ENCODE measurements around the gene STRBP. TPM values are rescaled to one million over a fixed set of nuclear protein-coding genes. Genes with fewer than 3 reads are reported as not detected.

The STRBP gene
- total RNA-seq, 1 experiment from 2014 or later, result 74.0 TPM

DNA sequence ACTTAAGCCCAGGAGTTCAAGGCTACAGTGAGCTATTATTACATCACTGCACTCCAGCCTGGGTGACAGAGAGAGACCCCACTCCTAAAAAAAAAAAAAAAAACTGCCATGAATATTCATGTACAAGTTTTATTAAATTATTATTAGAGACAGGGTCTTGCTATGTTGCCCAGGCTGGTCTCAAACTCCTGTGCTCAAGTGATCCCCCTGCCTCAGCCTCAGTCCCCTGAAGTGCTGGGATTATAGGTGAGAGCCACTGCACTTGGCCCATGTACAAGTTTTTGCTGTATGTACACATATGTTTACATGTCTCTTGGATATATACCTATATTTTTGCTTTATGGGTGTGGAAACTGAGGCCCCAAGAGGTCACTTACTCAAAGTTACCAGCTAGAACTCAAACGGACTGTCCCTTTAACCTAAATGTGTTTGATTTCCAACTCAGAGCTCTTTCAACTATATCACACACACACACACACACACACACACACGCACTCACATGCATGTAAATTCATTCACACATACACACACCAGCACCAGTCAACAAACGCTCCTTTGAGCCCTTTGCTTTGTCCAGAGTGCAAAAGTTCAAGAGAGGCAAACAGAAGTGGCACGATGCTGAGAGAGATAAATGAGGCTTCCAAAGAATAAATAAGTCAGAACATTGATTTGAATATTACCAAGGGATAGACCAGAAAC, 42.3 kb upstream of the STRBP start:
- WGBS (ENCODE audit: extremely low coverage, insufficient read length, low lambda C conversion rate), result no CpG with 5 or more reads among the region's 4 CpGs
- H3K4me2 ChIP-seq (ENCODE audit: insufficient read depth, insufficient read length, low read length), result no peak overlapping the region
- no peak overlapping the region for H2BK12ac ChIP-seq (ENCODE audit: insufficient read length, low read depth, low read length)
- H4K91ac ChIP-seq (ENCODE audit: insufficient read length, low read depth, low read length), result no peak overlapping the region
- H3K23me2 ChIP-seq (ENCODE audit: insufficient read length, low read depth, low read length, poor library complexity, severe bottlenecking), result no peaks in the 10 kb centered on the region
- H4K5ac ChIP-seq (ENCODE audit: insufficient read length, low read depth, low read length), result no peak overlapping the region
- no peak overlapping the region for H4K8ac ChIP-seq (replicated peaks; ENCODE audit: insufficient read length, low read depth, low read length)
- no peak overlapping the region for H3K27ac Mint-ChIP-seq
- H3K9me3 Mint-ChIP-seq, result no peaks in the 10 kb centered on the region
- no peaks in the 10 kb centered on the region for H3K9me3 ChIP-seq (ENCODE audit: control insufficient read depth, low read depth, low read length)
- H2BK15ac ChIP-seq (ENCODE audit: low read depth, low read length), result no peak overlapping the region
- H2AK5ac ChIP-seq (ENCODE audit: insufficient read length, low read length), result no peak overlapping the region
- H3K9ac ChIP-seq (ENCODE audit: extremely low read depth, insufficient read length, low read length), result no peak overlapping the region
- no peak overlapping the region for H3K18ac ChIP-seq (ENCODE audit: insufficient read length, low read depth, low read length)
- DNase-seq, result no peak
- no peak overlapping the region for H3K4ac ChIP-seq (ENCODE audit: low read depth, low read length)
- H3K56ac ChIP-seq (ENCODE audit: insufficient read length, low read depth, low read length), result no peak overlapping the region
- H3K4me3 Mint-ChIP-seq, result no peak overlapping the region
- no peak overlapping the region for H3K14ac ChIP-seq (ENCODE audit: insufficient read depth, low read length)
- H2BK120ac ChIP-seq (ENCODE audit: low read depth, low read length, poor library complexity, severe bottlenecking), result no peak overlapping the region
- no peak overlapping the region for H2BK20ac ChIP-seq (ENCODE audit: low read depth, low read length, poor library complexity, severe bottlenecking)
- no peaks in the 10 kb centered on the region for H3K27me3 ChIP-seq (ENCODE audit: insufficient read depth, low read length)
- no peak overlapping the region for H3K27ac ChIP-seq (ENCODE audit: insufficient read length, low read depth, low read length)
- peaks cover 2 to 7% of the 10 kb centered on the region in 2 experiments; a peak in 2 of 4 replicates for H3K4me1 Mint-ChIP-seq
- no peaks in the 10 kb centered on the region for H4K20me1 ChIP-seq (ENCODE audit: control insufficient read depth, insufficient read depth, insufficient read length)
- no peak overlapping the region for H3K23ac ChIP-seq (ENCODE audit: insufficient read length, low read depth, low read length)
- H3T11ph ChIP-seq (ENCODE audit: low read length), result no peak overlapping the region
- no peaks in the 10 kb centered on the region for H3K4me1 ChIP-seq (ENCODE audit: insufficient read depth, low read length)
- H3K27me3 Mint-ChIP-seq (ENCODE audit: low read depth), result peaks cover 2% of the 10 kb centered on the region; the same call in 1 of the 2 replicates
- H2AFZ ChIP-seq (ENCODE audit: low read length), result no peak overlapping the region
- no peaks in the 10 kb centered on the region for H3K79me1 ChIP-seq (ENCODE audit: insufficient read depth, low read depth, low read length, poor library complexity, severe bottlenecking)
- H3K79me2 ChIP-seq (ENCODE audit: insufficient read depth, low read length), result no peaks in the 10 kb centered on the region
- TF ChIP-seq, protein P1, sequence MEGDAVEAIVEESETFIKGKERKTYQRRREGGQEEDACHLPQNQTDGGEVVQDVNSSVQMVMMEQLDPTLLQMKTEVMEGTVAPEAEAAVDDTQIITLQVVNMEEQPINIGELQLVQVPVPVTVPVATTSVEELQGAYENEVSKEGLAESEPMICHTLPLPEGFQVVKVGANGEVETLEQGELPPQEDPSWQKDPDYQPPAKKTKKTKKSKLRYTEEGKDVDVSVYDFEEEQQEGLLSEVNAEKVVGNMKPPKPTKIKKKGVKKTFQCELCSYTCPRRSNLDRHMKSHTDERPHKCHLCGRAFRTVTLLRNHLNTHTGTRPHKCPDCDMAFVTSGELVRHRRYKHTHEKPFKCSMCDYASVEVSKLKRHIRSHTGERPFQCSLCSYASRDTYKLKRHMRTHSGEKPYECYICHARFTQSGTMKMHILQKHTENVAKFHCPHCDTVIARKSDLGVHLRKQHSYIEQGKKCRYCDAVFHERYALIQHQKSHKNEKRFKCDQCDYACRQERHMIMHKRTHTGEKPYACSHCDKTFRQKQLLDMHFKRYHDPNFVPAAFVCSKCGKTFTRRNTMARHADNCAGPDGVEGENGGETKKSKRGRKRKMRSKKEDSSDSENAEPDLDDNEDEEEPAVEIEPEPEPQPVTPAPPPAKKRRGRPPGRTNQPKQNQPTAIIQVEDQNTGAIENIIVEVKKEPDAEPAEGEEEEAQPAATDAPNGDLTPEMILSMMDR (conservative IDR thresholded peaks at IDR 0.05), result no peak
- H3K36me3 Mint-ChIP-seq (ENCODE audit: insufficient read depth in 1 of 3, low read depth in 3 of 3), result no peaks in the 10 kb centered on the region
- H2BK5ac ChIP-seq (ENCODE audit: insufficient read length, low read length), result no peak overlapping the region
